H9 (cell line): ENCODE measurements around the gene BAIAP2. TPM values are rescaled to one million over a fixed set of nuclear protein-coding genes. Genes with fewer than 3 reads are reported as not detected.
A peak's percentile ranks its signal among the peaks of the same experiment; 100 is the strongest.

Source experiments
- DNase-seq: peaks from one replicate; pipeline ENCODE4 v3.0.0-alpha.2; 2017
- H2AFZ ChIP-seq: one replicate; pipeline ENCODE4 v1.6.1; 2013; ENCODE audit warnings: mild to moderate bottlenecking, low read length, control low read depth, moderate library complexity
- H2AK5ac ChIP-seq: 2 replicates; pipeline ENCODE4 v1.6.1; 2013; ENCODE audit warnings: low read length, control low read depth, mixed read lengths; ENCODE audit not compliant: insufficient read length
- H2BK120ac ChIP-seq: one replicate; pipeline ENCODE4 v1.6.1; 2013; ENCODE audit warnings: low read depth, mild to moderate bottlenecking, low read length, control low read depth, inconsistent platforms; ENCODE audit not compliant: poor library complexity, severe bottlenecking
- H2BK12ac ChIP-seq: 2 replicates; pipeline ENCODE4 v1.6.1; 2013; ENCODE audit warnings: low read length, control low read depth, mixed read lengths, low read depth; ENCODE audit not compliant: insufficient read length
- H2BK15ac ChIP-seq: 2 replicates; pipeline ENCODE4 v1.6.1; 2013; ENCODE audit warnings: low read depth, low read length, control low read depth
- H2BK20ac ChIP-seq: one replicate; pipeline ENCODE4 v1.6.1; 2013; ENCODE audit warnings: low read depth, mild to moderate bottlenecking, low read length, control low read depth, inconsistent platforms; ENCODE audit not compliant: poor library complexity, severe bottlenecking
- H2BK5ac ChIP-seq: 2 replicates; pipeline ENCODE4 v1.6.1; 2013; ENCODE audit warnings: low read length, control low read depth, mixed read lengths; ENCODE audit not compliant: insufficient read length
- H3K14ac ChIP-seq: 2 replicates; pipeline ENCODE4 v1.6.1; 2013; ENCODE audit warnings: low read length, control low read depth; ENCODE audit not compliant: insufficient read depth
- H3K18ac ChIP-seq: 2 replicates; pipeline ENCODE4 v1.6.1; 2013; ENCODE audit warnings: low read depth, mild to moderate bottlenecking, mixed read lengths, low read length, control low read depth; ENCODE audit not compliant: insufficient read length
- H3K23ac ChIP-seq: 2 replicates; pipeline ENCODE4 v1.6.1; 2013; ENCODE audit warnings: low read length, control low read depth, mixed read lengths, low read depth; ENCODE audit not compliant: insufficient read length
- H3K23me2 ChIP-seq: 2 replicates; pipeline ENCODE4 v1.6.1; 2013; ENCODE audit warnings: low read depth, mild to moderate bottlenecking, mixed read lengths, low read length, control low read depth; ENCODE audit not compliant: insufficient read length, poor library complexity, severe bottlenecking
- H3K27ac ChIP-seq: 2 replicates; pipeline ENCODE4 v1.5.1; 2013; ENCODE audit warnings: low read length, control low read depth, mixed read lengths, low read depth; ENCODE audit not compliant: insufficient read length
- H3K27me3 ChIP-seq: 2 replicates; pipeline ENCODE4 v1.6.1; 2013; ENCODE audit warnings: low read length, control low read depth, inconsistent platforms; ENCODE audit not compliant: insufficient read depth
- H3K4ac ChIP-seq: 2 replicates; pipeline ENCODE4 v1.6.1; 2013; ENCODE audit warnings: low read depth, mild to moderate bottlenecking, control low read depth, inconsistent platforms, low read length, moderate library complexity
- H3K4me1 ChIP-seq: 2 replicates; pipeline ENCODE4 v1.6.1; 2013; ENCODE audit warnings: low read length, control low read depth, inconsistent platforms; ENCODE audit not compliant: insufficient read depth
- H3K4me2 ChIP-seq: 2 replicates; pipeline ENCODE4 v1.6.1; 2013; ENCODE audit warnings: low read length, control low read depth, mixed read lengths; ENCODE audit not compliant: insufficient read length, insufficient read depth
- H3K56ac ChIP-seq: 2 replicates; pipeline ENCODE4 v1.6.1; 2013; ENCODE audit warnings: low read depth, mild to moderate bottlenecking, mixed read lengths, low read length, control low read depth; ENCODE audit not compliant: insufficient read length
- H3K79me1 ChIP-seq: 2 replicates; pipeline ENCODE4 v1.6.1; 2013; ENCODE audit warnings: low read depth, mild to moderate bottlenecking, moderate library complexity, low read length, control low read depth, inconsistent platforms; ENCODE audit not compliant: insufficient read depth, poor library complexity, severe bottlenecking
- H3K79me2 ChIP-seq: 2 replicates; pipeline ENCODE4 v1.6.1; 2013; ENCODE audit warnings: low read length, control low read depth, inconsistent platforms; ENCODE audit not compliant: insufficient read depth
- H3K9ac ChIP-seq: 2 replicates; pipeline ENCODE4 v1.6.1; 2013; ENCODE audit warnings: low read length, control low read depth, mixed read lengths; ENCODE audit not compliant: insufficient read length; ENCODE audit errors: extremely low read depth
- H3K9me3 ChIP-seq: one replicate; pipeline ENCODE4 v1.6.1; 2013; ENCODE audit warnings: low read depth, low read length, inconsistent platforms; ENCODE audit not compliant: control insufficient read depth
- H3T11ph ChIP-seq: one replicate; pipeline ENCODE4 v1.6.1; 2013; ENCODE audit warnings: mild to moderate bottlenecking, low read length, control low read depth, inconsistent platforms
- H4K20me1 ChIP-seq: one replicate; pipeline ENCODE4 v1.6.1; 2013; ENCODE audit not compliant: control insufficient read depth, insufficient read length, insufficient read depth
- H4K5ac ChIP-seq: 2 replicates; pipeline ENCODE4 v1.6.1; 2013; ENCODE audit warnings: low read depth, mild to moderate bottlenecking, mixed read lengths, low read length, control low read depth; ENCODE audit not compliant: insufficient read length
- H4K8ac ChIP-seq: replicated peaks from 2 replicates; pipeline ENCODE4 v1.6.1; 2013; ENCODE audit warnings: low read length, control low read depth, mixed read lengths, low read depth; ENCODE audit not compliant: insufficient read length
- H4K91ac ChIP-seq: 2 replicates; pipeline ENCODE4 v1.6.1; 2013; ENCODE audit warnings: low read depth, mild to moderate bottlenecking, moderate library complexity, mixed read lengths, low read length, control low read depth; ENCODE audit not compliant: insufficient read length
- H3K27ac Mint-ChIP-seq, 3 experiments: 2 replicates in 2 of 3; 3 replicates in 1 of 3; pipeline ENCODE4 v1.8.0; 2020 to 2021; ENCODE audit warnings: mixed read lengths in 3 of 3, mild to moderate bottlenecking in 1 of 3, moderate library complexity in 1 of 3
- H3K27me3 Mint-ChIP-seq: 2 replicates; pipeline ENCODE4 v1.8.0; 2021; ENCODE audit warnings: low read depth, mild to moderate bottlenecking, moderate library complexity, mixed read lengths
- H3K36me3 Mint-ChIP-seq, 3 experiments: 2 replicates in 2 of 3; 3 replicates in 1 of 3; pipeline ENCODE4 v1.8.0; 2020 to 2021; ENCODE audit warnings: low read depth in 3 of 3, mixed read lengths in 3 of 3; ENCODE audit not compliant: insufficient read depth in 1 of 3
- H3K4me1 Mint-ChIP-seq, 2 experiments: 2 replicates each; pipeline ENCODE4 v1.8.0; 2020; ENCODE audit warnings: mixed read lengths in 2 of 2
- H3K4me3 Mint-ChIP-seq, 2 experiments: 2 replicates in 1 of 2; 3 replicates in 1 of 2; pipeline ENCODE4 v1.8.0; 2020 to 2021; ENCODE audit warnings: mild to moderate bottlenecking in 2 of 2, mixed read lengths in 2 of 2, moderate library complexity in 1 of 2
- H3K9me3 Mint-ChIP-seq, 2 experiments: 2 replicates in 1 of 2; 3 replicates in 1 of 2; pipeline ENCODE4 v1.8.0; 2020; ENCODE audit warnings: mild to moderate bottlenecking in 2 of 2, mixed read lengths in 2 of 2, moderate library complexity in 1 of 2
- WGBS: extraction: QIAGEN DNeasy Blood & Tissue Kit; methylation state at CpG from one replicate; pipeline ENCODE4 v1.1.7; 2013; ENCODE audit warnings: missing lambda C conversion rate, low lambda C conversion rate, mixed read lengths; ENCODE audit not compliant: insufficient read length; ENCODE audit errors: extremely low coverage; 5-methylcytosine and 5-hydroxymethylcytosine counted together
- total RNA-seq: library from RNA; stranded (reverse); gene quantifications from 2 replicates; pipeline ENCODE4 v1.2.1, GENCODE V29; 2021
- TF ChIP-seq, protein P1 (sequence below): fragments of 200-600 bp; sonication (generic); conservative IDR thresholded peaks from 3 replicates; pipeline ENCODE4 v1.8.0; 2021; ENCODE audit warnings: antibody characterized with exemption, mild to moderate bottlenecking

The BAIAP2 gene
- total RNA-seq, 1 experiment from 2014 or later, result 27.8 TPM

GRCh38 chr17:81081222-81082176 lies 46.5 kb downstream of the BAIAP2 start:
- Histone ChIP-seq H2AK5ac (no peak overlapping the region), H4K20me1 (no peaks in the 10 kb centered on the region), H3K27ac (no peak overlapping the region), H4K5ac (no peak overlapping the region), H3K27me3 (no peaks in the 10 kb centered on the region), H4K91ac (no peak overlapping the region), H3T11ph (no peak overlapping the region), H3K14ac (peak overlapping the region; percentile 18; the same call in 1 of the 2 replicates), H4K8ac (no peak overlapping the region), H3K9me3 (no peaks in the 10 kb centered on the region), H3K4me2 (no peak overlapping the region), H3K23ac (no peak overlapping the region), H3K4ac (no peak overlapping the region), H3K79me2 (no peaks in the 10 kb centered on the region), H2BK20ac (no peak overlapping the region), H3K18ac (no peak overlapping the region), H3K4me1 (no peaks in the 10 kb centered on the region), H3K9ac (no peak overlapping the region), H3K56ac (no peak overlapping the region), H3K79me1 (no peaks in the 10 kb centered on the region), H2BK15ac (no peak overlapping the region), H2BK120ac (no peak overlapping the region), H2AFZ (no peak overlapping the region), H2BK12ac (no peak overlapping the region), H2BK5ac (no peak overlapping the region), H3K23me2 (no peaks in the 10 kb centered on the region)
- H3K36me3 Mint-ChIP-seq, result peaks cover 0 to 4% (median under 1%) of the 10 kb centered on the region in 3 experiments; a peak in 3 of 7 replicates
- no peaks in the 10 kb centered on the region for H3K27me3 Mint-ChIP-seq
- no peaks in the 10 kb centered on the region for H3K9me3 Mint-ChIP-seq
- no CpG with 5 or more reads among the region's 33 CpGs for WGBS
- TF ChIP-seq, protein P1, sequence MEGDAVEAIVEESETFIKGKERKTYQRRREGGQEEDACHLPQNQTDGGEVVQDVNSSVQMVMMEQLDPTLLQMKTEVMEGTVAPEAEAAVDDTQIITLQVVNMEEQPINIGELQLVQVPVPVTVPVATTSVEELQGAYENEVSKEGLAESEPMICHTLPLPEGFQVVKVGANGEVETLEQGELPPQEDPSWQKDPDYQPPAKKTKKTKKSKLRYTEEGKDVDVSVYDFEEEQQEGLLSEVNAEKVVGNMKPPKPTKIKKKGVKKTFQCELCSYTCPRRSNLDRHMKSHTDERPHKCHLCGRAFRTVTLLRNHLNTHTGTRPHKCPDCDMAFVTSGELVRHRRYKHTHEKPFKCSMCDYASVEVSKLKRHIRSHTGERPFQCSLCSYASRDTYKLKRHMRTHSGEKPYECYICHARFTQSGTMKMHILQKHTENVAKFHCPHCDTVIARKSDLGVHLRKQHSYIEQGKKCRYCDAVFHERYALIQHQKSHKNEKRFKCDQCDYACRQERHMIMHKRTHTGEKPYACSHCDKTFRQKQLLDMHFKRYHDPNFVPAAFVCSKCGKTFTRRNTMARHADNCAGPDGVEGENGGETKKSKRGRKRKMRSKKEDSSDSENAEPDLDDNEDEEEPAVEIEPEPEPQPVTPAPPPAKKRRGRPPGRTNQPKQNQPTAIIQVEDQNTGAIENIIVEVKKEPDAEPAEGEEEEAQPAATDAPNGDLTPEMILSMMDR, result no peak
- peaks cover 5 to 10% of the 10 kb centered on the region in 2 experiments; a peak in 1 of 4 replicates for H3K4me1 Mint-ChIP-seq
- H3K27ac Mint-ChIP-seq, result peak overlapping the region in 1 of 3 experiments; percentile 83; a peak in 3 of 7 replicates
- no peak overlapping the region for H3K4me3 Mint-ChIP-seq
- DNase-seq, result no peak
